Neural cell (in vitro differentiated cells): Measurements from ENCODE around the gene PRICKLE2. TPM values are rescaled to one million over a fixed set of nuclear protein-coding genes. Genes with fewer than 3 reads are reported as not detected.

Source experiments
- H2AFZ ChIP-seq: fragments of 200-600, 300-800 bp; sonication (generic), shearing (Covaris generic); 2 replicates; pipeline ENCODE4 v1.6.0; 2014; ENCODE audit warnings: low read depth, mild to moderate bottlenecking, antibody characterized with exemption, low read length, moderate library complexity
- H3F3A ChIP-seq: fragments of 200-600 bp; shearing (Covaris generic); 2 replicates; pipeline ENCODE4 v1.6.1; 2016; ENCODE audit warnings: mild to moderate bottlenecking, moderate library complexity, mixed read lengths, antibody characterized with exemption, low read length; ENCODE audit not compliant: insufficient read depth, poor library complexity, severe bottlenecking
- H3K27ac ChIP-seq: fragments of 200-600, 300-800 bp; sonication (generic), shearing (Covaris generic); 2 replicates; pipeline ENCODE4 v1.5.1; 2014; ENCODE audit warnings: mild to moderate bottlenecking, low read length, moderate library complexity
- H3K27me3 ChIP-seq: fragments of 300-800, 200-600 bp; sonication (generic), shearing (Covaris generic); 2 replicates; pipeline ENCODE4 v1.6.0; 2014; ENCODE audit warnings: mild to moderate bottlenecking, low read depth, low read length, moderate library complexity; ENCODE audit not compliant: insufficient read depth
- H3K36me3 ChIP-seq: fragments of 300-800, 200-600 bp; sonication (generic), shearing (Covaris generic); 2 replicates; pipeline ENCODE4 v1.5.1; 2014; ENCODE audit warnings: mild to moderate bottlenecking, antibody characterized with exemption, low read length, moderate library complexity; ENCODE audit not compliant: insufficient read depth
- H3K4me2 ChIP-seq: fragments of 300-800, 200-600 bp; sonication (generic), shearing (Covaris generic); 2 replicates; pipeline ENCODE4 v1.6.0; 2014; ENCODE audit warnings: mild to moderate bottlenecking, low read length
- H3K4me3 ChIP-seq: fragments of 300-800, 200-600 bp; sonication (generic), shearing (Covaris generic); 2 replicates; pipeline ENCODE4 v1.5.1; 2014; ENCODE audit warnings: mild to moderate bottlenecking, low read length, moderate library complexity
- H3K79me2 ChIP-seq: fragments of 200-600 bp; shearing (Covaris generic); replicated peaks from 2 replicates; pipeline ENCODE4 v1.6.0; 2014; ENCODE audit warnings: mild to moderate bottlenecking, low read length, moderate library complexity; ENCODE audit not compliant: insufficient read depth
- H3K9ac ChIP-seq: fragments of 300-800, 200-600 bp; sonication (generic), shearing (Covaris generic); 2 replicates; pipeline ENCODE4 v1.6.1; 2016; ENCODE audit warnings: mild to moderate bottlenecking, low read length, mixed read lengths
- H3K9me2 ChIP-seq: fragments of 200-600 bp; shearing (Covaris generic); 2 replicates; pipeline ENCODE4 v1.6.1; 2016; ENCODE audit warnings: mild to moderate bottlenecking, low read length, mixed read lengths; ENCODE audit not compliant: insufficient read depth
- H3K9me3 ChIP-seq: fragments of 200-600, 300-800 bp; sonication (generic), shearing (Covaris generic); 2 replicates; pipeline ENCODE4 v1.6.1; 2016; ENCODE audit warnings: mild to moderate bottlenecking, mixed run types, low read length, moderate library complexity, mixed read lengths
- H4K20me1 ChIP-seq: fragments of 200-600 bp; shearing (Covaris generic); 2 replicates; pipeline ENCODE4 v1.6.1; 2016; ENCODE audit warnings: mild to moderate bottlenecking, mixed run types; ENCODE audit not compliant: insufficient read depth
- EP300 ChIP-seq: fragments of 450-650 bp; conservative IDR thresholded peaks from 2 replicates; pipeline ENCODE4 v1.6.1; 2014; ENCODE audit warnings: antibody characterized with exemption, mild to moderate bottlenecking, moderate library complexity; ENCODE audit not compliant: poor library complexity, severe bottlenecking
- EZH2 ChIP-seq: fragments of 200-600, 300-800 bp; shearing (Covaris generic), sonication (generic); IDR thresholded peaks from 2 replicates; pipeline ENCODE4 v1.6.1; 2014; ENCODE audit warnings: antibody characterized with exemption, low read length, borderline replicate concordance, mild to moderate bottlenecking; ENCODE audit not compliant: insufficient read depth, poor library complexity, severe bottlenecking
- MXI1 ChIP-seq: fragments of 450-650 bp; conservative IDR thresholded peaks from 2 replicates; pipeline ENCODE4 v1.6.1; 2014; ENCODE audit warnings: antibody characterized with exemption, mild to moderate bottlenecking; ENCODE audit not compliant: poor library complexity, severe bottlenecking
- POLR2AphosphoS5 ChIP-seq: IDR thresholded peaks from 2 replicates; pipeline ENCODE4 v1.6.1; 2012
- RAD21 ChIP-seq: fragments of 450-650 bp; conservative IDR thresholded peaks from 2 replicates; pipeline ENCODE4 v1.6.1; 2014; ENCODE audit warnings: antibody characterized with exemption, mild to moderate bottlenecking, moderate library complexity
- SMC3 ChIP-seq: fragments of 450-650 bp; conservative IDR thresholded peaks from 2 replicates; pipeline ENCODE4 v1.6.1; 2014; ENCODE audit warnings: antibody characterized with exemption, mild to moderate bottlenecking, moderate library complexity; ENCODE audit not compliant: poor library complexity
- TAF1 ChIP-seq: IDR thresholded peaks from 2 replicates; pipeline ENCODE4 v1.6.1; 2012; ENCODE audit warnings: low read depth
- polyA plus RNA-seq: library from polyadenylated mRNA; depleted of rRNA; stranded (reverse); fragments of >200 nt; gene quantifications from 2 replicates; pipeline ENCODE4 v1.2.3, GENCODE V29; 2014
- TF ChIP-seq, protein P1 (sequence below): IDR thresholded peaks from 2 replicates; pipeline ENCODE4 v1.6.1; 2012; ENCODE audit warnings: borderline replicate concordance
- TF ChIP-seq, protein P2 (sequence below): fragments of 450-650 bp; IDR thresholded peaks from 2 replicates; pipeline ENCODE4 v1.5.1; 2014; ENCODE audit warnings: antibody characterized with exemption, mild to moderate bottlenecking, moderate library complexity; ENCODE audit not compliant: poor library complexity, severe bottlenecking

PRICKLE2 gene
- polyA plus RNA-seq, 1 donor from 2014 or later = 8.7 TPM

DNA sequence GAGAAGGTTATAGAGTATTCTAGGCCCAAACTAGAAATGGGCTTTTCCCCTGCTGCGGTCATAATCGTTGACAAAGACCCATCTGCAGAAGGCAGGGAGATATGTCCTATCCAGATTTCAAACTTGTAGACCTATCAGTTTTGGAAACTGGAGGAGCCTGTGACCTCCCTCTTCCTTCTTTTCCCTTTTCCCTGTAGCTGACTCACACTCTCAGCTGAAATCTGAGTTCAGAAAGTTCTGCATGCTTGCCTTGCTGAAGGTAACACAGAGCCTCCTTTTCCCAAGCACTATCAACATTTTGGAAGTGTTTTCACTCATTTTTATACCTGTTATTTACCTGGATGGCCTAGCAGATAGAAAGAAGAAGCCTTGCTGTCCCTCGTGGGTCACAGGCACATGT lies 142.9 kb downstream of the PRICKLE2 start:
- Histone ChIP-seq H3K4me2 (no peak overlapping the region), H4K20me1 (no peaks in the 10 kb centered on the region), H3F3A (no peaks in the 10 kb centered on the region), H3K27ac (no peak overlapping the region), H3K9ac (no peak overlapping the region), H3K4me3 (no peak overlapping the region), H3K79me2 (no peaks in the 10 kb centered on the region), H3K27me3 (no peaks in the 10 kb centered on the region), H2AFZ (no peak overlapping the region), H3K9me2 (no peaks in the 10 kb centered on the region), H3K36me3 (no peaks in the 10 kb centered on the region), H3K9me3 (no peaks in the 10 kb centered on the region)
- TF ChIP-seq EZH2 (no peak), RAD21 (no peak), TAF1 (no peak), MXI1 (no peak), SMC3 (no peak), POLR2AphosphoS5 (no peak), EP300 (no peak)
- TF ChIP-seq, protein P1, sequence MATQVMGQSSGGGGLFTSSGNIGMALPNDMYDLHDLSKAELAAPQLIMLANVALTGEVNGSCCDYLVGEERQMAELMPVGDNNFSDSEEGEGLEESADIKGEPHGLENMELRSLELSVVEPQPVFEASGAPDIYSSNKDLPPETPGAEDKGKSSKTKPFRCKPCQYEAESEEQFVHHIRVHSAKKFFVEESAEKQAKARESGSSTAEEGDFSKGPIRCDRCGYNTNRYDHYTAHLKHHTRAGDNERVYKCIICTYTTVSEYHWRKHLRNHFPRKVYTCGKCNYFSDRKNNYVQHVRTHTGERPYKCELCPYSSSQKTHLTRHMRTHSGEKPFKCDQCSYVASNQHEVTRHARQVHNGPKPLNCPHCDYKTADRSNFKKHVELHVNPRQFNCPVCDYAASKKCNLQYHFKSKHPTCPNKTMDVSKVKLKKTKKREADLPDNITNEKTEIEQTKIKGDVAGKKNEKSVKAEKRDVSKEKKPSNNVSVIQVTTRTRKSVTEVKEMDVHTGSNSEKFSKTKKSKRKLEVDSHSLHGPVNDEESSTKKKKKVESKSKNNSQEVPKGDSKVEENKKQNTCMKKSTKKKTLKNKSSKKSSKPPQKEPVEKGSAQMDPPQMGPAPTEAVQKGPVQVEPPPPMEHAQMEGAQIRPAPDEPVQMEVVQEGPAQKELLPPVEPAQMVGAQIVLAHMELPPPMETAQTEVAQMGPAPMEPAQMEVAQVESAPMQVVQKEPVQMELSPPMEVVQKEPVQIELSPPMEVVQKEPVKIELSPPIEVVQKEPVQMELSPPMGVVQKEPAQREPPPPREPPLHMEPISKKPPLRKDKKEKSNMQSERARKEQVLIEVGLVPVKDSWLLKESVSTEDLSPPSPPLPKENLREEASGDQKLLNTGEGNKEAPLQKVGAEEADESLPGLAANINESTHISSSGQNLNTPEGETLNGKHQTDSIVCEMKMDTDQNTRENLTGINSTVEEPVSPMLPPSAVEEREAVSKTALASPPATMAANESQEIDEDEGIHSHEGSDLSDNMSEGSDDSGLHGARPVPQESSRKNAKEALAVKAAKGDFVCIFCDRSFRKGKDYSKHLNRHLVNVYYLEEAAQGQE = no peak
- TF ChIP-seq, protein P2, sequence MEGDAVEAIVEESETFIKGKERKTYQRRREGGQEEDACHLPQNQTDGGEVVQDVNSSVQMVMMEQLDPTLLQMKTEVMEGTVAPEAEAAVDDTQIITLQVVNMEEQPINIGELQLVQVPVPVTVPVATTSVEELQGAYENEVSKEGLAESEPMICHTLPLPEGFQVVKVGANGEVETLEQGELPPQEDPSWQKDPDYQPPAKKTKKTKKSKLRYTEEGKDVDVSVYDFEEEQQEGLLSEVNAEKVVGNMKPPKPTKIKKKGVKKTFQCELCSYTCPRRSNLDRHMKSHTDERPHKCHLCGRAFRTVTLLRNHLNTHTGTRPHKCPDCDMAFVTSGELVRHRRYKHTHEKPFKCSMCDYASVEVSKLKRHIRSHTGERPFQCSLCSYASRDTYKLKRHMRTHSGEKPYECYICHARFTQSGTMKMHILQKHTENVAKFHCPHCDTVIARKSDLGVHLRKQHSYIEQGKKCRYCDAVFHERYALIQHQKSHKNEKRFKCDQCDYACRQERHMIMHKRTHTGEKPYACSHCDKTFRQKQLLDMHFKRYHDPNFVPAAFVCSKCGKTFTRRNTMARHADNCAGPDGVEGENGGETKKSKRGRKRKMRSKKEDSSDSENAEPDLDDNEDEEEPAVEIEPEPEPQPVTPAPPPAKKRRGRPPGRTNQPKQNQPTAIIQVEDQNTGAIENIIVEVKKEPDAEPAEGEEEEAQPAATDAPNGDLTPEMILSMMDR = no peak

DNA sequence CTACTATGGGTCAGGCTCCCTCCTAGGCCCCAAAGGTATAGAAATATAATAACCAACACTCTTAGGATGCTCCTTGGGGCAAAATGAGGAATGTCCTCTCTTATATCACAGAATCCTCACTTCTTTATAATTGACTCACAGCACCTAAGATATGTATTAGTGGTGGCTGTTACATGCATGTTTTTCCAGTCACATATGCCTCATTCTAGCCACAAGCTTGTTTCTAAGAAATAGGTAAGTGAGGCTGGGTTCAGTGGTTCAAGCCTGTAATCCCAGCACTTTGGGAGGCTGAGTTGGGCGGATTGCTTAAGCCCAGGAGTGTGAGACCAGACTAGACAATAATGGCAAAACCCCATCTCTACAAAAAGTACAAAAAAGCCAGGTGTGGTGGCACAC lies 144.0 kb downstream of the PRICKLE2 start:
- no peak overlapping the region for H3K4me3 ChIP-seq
- no peaks in the 10 kb centered on the region for H3K9me2 ChIP-seq
- no peak overlapping the region for H3K9ac ChIP-seq
- TF ChIP-seq RAD21 = no peak
- TF ChIP-seq EZH2 = no peak
- no peak for TF ChIP-seq TAF1
- TF ChIP-seq, protein P1 = no peak
- TF ChIP-seq POLR2AphosphoS5 = no peak
- no peak for TF ChIP-seq EP300
- TF ChIP-seq MXI1 = no peak
- TF ChIP-seq, protein P2 = no peak
- no peaks in the 10 kb centered on the region for H3K9me3 ChIP-seq
- no peak overlapping the region for H3K4me2 ChIP-seq
- no peaks in the 10 kb centered on the region for H4K20me1 ChIP-seq
- H3K36me3 ChIP-seq = no peaks in the 10 kb centered on the region
- H3K27ac ChIP-seq = no peak overlapping the region
- H2AFZ ChIP-seq = no peak overlapping the region
- no peaks in the 10 kb centered on the region for H3F3A ChIP-seq
- H3K79me2 ChIP-seq = no peaks in the 10 kb centered on the region
- H3K27me3 ChIP-seq = no peaks in the 10 kb centered on the region
